KG1 (cell line): ENCODE data around the gene OTOL1.

ENCODE experiments used
- DNase-seq: peaks from one replicate; lab custom pipeline; 2025; lab: John Stamatoyannopoulos, UW

The OTOL1 gene

DNA sequence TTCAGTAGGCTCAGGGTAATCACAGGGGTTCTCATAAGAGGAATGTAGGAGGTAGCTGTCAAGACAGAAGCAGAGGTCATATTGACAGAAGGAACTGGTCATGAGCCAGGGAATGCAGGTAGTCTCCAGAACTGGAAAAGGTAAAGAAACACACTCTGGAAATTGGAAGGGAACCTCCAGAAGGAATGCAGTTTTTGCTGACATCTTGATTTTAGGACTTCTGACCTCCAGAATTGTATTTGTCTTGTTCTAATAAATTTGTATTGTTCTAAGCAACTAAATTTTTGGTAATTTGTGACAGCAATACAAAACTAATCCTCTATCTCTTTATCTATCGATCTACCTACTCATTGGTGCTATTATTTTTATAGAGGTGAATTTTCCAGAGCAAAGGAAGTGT is 49.2 kb downstream of the OTOL1 start:
- no peak for DNase-seq

DNA sequence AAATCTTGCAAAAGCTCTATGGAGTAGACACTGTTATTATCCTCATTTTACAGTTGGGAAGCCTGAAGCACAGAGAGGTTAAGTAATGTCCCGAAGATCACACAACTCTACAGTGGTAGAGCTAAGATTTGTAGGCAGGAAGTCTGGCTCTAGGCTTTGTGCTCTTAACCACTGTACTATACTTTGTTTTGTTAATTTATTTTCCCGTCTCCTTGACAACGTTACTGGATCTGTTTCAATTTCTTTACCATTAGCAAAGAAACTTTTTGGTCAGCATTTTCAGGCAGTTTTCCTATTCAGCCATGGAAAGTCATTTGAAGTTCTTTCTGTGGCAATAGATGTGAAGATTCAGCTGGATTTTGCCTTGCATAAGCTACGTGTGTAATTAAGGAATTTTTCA is 51.7 kb downstream of the OTOL1 start:
- no peak for DNase-seq

DNA sequence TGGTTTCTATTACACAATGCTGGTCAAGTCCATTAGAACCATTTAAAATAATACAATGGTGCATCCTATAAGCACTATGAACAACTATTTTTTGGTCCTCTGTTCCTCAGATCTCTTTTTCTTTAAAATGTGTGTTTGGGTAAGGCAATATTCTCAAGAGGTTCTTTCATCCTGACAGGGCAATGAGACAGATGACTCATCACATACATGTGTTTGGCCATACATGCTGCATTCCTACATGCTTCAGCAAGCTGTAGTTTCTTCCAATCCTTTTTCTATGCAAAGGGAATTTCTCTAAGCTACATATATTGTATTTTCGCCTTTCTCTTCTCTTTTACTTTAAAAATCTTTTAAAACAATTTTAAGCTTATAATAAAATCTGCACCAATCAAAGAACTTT is 52.7 kb downstream of the OTOL1 start:
- no peak for DNase-seq

DNA sequence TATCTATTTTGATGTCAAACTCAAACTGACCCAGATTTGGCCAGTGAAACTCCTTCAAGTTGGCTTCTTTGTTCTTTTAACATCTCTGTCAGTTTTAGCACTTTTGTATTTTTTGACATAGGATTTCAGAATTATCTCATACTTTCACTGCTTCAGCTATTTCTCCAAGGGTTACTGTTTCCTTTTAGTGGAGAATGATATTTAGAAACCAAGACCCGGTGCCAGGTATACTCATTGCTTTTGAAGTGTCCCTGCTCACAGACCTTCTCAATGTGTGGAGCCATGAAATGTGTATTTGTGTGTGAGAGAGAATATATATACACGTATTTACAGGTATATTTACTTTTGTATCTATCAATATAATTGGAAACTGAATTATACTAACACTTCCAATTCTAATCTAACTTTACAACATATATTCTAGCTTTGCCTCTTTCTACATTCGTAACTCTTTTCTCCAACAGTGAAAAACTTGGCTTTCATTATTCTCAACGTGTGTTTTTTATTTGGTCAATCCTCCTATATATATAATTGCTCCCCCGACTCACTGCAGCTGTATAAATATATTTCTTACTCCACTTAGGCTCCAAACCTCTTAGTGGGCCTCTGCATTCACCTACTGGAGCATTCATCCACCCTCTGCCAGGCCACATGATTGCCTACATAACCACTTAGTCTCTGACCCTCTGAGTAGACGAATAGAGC is 54.0 kb downstream of the OTOL1 start:
- DNase-seq, result no peak

DNA sequence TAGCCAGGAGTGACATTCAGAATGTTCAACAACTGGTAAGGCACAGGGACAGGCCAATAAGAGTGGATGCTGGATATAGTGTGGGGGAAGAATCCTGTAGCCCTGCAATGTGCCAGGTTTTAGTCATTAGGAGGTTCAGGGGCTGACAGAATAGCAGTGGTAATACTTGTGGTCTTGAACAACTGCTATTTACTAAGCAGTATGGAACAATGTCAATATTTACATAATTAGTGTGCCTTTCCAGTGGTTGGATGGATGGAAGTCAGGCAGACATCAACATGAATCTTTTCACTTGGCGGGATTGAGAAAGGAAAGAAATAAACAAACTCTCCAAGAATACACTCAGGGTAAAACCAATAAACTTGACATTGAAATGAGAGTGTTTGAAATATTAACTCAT is 55.1 kb downstream of the OTOL1 start:
- DNase-seq, result no peak

DNA sequence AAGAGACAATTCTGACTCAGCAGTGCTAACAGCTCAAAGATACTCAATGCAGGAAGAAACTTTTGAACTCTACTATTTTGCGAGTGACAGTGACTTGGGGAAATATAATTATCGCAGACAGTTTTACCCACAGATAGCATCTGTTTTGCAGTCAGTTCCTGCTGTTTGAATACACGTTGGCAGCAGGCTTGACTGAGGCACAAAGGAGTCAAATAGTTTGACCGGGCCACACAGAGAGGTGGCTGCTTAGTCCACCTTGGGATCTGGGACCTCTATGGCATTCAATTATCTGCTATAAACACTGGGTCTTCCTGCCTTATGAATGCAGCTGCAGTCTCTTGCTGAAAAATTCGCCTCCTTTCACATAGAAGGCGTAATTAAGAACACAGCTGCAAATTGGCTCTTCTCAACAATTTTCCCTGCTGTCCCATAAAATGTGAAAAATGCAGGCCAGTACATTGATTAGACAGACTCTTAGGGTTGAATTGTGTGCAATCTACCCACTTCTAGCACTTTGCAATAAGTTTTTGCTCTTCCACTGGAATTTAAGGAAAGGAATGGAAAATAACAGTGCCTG is 56.5 kb downstream of the OTOL1 start:
- DNase-seq, result no peak
